ENCODE data around the gene RTF2. TPM values are rescaled to one million over a fixed set of nuclear protein-coding genes. Genes with fewer than 3 reads are reported as not detected.

Gene RTF2
- total and polyA plus RNA-seq, 2 of the 4 experiments (the other 2 are of a cell fraction): 102 to 109 TPM

- intact Hi-C loops (cut with micrococcal nuclease) (no loop called here), dilution Hi-C loops (cut with HindIII; ENCODE audit: low sequenced_read_pairs, unreplicated experiment) (no loop called here), in situ Hi-C loops (cut with MboI; ENCODE audit: low sequenced_read_pairs) (no loop called here)
- no CpG with 5 or more reads among the region's 5 CpGs for WGBS, 2 experiments (ENCODE audit: extremely low coverage in 2 of 2, insufficient read length in 1 of 2)
- no TSS peak for BruUV-seq (replicated peaks)
- no peak overlapping the region for H4K91ac ChIP-seq (ENCODE audit: insufficient read depth, low read depth, low read length)
- no peak overlapping the region for H3K14ac ChIP-seq (replicated peaks; ENCODE audit: low read depth, low read length)
- no peak overlapping the region for H4K8ac ChIP-seq (ENCODE audit: low read depth in 2 of 2, low read length in 2 of 2)
- H3K23ac ChIP-seq (ENCODE audit: low read depth, low read length): no peak overlapping the region
- H2AFZ ChIP-seq (replicated peaks; ENCODE audit: low read length, poor library complexity): no peak overlapping the region
- no peak overlapping the region for H2BK5ac ChIP-seq (ENCODE audit: low read depth, low read length, poor library complexity, severe bottlenecking)
- H2AK5ac ChIP-seq (ENCODE audit: low read depth, low read length): no peak overlapping the region
- H3K4ac ChIP-seq (ENCODE audit: low read depth, low read length): no peak overlapping the region
- ATAC-seq (ENCODE audit: low read depth): no peak
- no peak overlapping the region for H3K56ac ChIP-seq (ENCODE audit: extremely low read depth, insufficient read depth, low read length)
- H3K9ac ChIP-seq (ENCODE audit: low read depth, low read length): no peak overlapping the region
- no peak overlapping the region for H4K5ac ChIP-seq (ENCODE audit: low read depth, low read length)
- no peak overlapping the region for H2AK9ac ChIP-seq (replicated peaks; ENCODE audit: low read depth, low read length, poor library complexity)
- H3K4me1 ChIP-seq (ENCODE audit: control insufficient read depth, insufficient read depth, low read length): peaks cover 1% of the 10 kb centered on the region; the same call in 1 of the 2 replicates
- no peak for DNase-seq
- CTCF ChIA-PET: no interaction called here
- H3K9me1 ChIP-seq (ENCODE audit: insufficient read depth, low read length): peaks cover 6% of the 10 kb centered on the region; the same call in 1 of the 2 replicates
- no peaks in the 10 kb centered on the region for H3K27me3 ChIP-seq (ENCODE audit: control insufficient read depth, insufficient read depth, low read length)
- H3K79me1 ChIP-seq (ENCODE audit: low read depth in 1 of 2, low read length in 2 of 2): peaks cover 0 to 10% of the 10 kb centered on the region in 2 experiments; a peak in 3 of 4 replicates
- H3K18ac ChIP-seq (ENCODE audit: low read depth, low read length): no peak overlapping the region
- H2BK120ac ChIP-seq (ENCODE audit: low read depth, low read length): no peak overlapping the region
- peaks cover 35% of the 10 kb centered on the region for H3K36me3 ChIP-seq (ENCODE audit: control insufficient read depth, insufficient read depth, low read length)
- no peak overlapping the region for H3K4me2 ChIP-seq (ENCODE audit: low read depth, low read length)
- TF ChIP-seq CEBPB (IDR thresholded peaks at IDR 0.05; ENCODE audit: low read depth, low read length) (no peak), CHD1 (IDR thresholded peaks at IDR 0.05; ENCODE audit: low read depth, low read length) (no peak), USF2 (IDR thresholded peaks at IDR 0.05; ENCODE audit: low read depth, low read length) (no peak), RAD21 (IDR thresholded peaks at IDR 0.05; ENCODE audit: low read length) (no peak), MAFK (IDR thresholded peaks at IDR 0.05; ENCODE audit: low read depth, low read length) (no peak), RFX5 (IDR thresholded peaks at IDR 0.05; ENCODE audit: low read depth, low read length) (no peak), MXI1 (IDR thresholded peaks at IDR 0.05; ENCODE audit: borderline replicate concordance, low read depth, low read length) (no peak), POLR2A (IDR thresholded peaks at IDR 0.05; ENCODE audit: low read depth, low read length) (no peak), SMC3 (IDR thresholded peaks at IDR 0.05; ENCODE audit: low read depth, low read length) (no peak), RCOR1 (IDR thresholded peaks at IDR 0.05; ENCODE audit: insufficient replicate concordance, low read length) (no peak), CTCF (conservative IDR thresholded peaks at IDR 0.05; ENCODE audit: low read depth, low read length) (no peak), BHLHE40 (IDR thresholded peaks at IDR 0.05; ENCODE audit: low read depth, low read length) (no peak), NFE2L2 (IDR thresholded peaks at IDR 0.05; ENCODE audit: low read depth, low read length) (no peak), FOS (IDR thresholded peaks at IDR 0.05; ENCODE audit: low read depth, low read length) (no peak), ELK1 (IDR thresholded peaks at IDR 0.05; ENCODE audit: borderline replicate concordance, low read depth, low read length) (no peak), MAZ (IDR thresholded peaks at IDR 0.05; ENCODE audit: borderline replicate concordance, low read depth, low read length) (no peak)
- no peaks in the 10 kb centered on the region for H4K20me1 ChIP-seq (ENCODE audit: insufficient read depth, low read length)
- POLR2A ChIA-PET (ENCODE audit: unreplicated experiment): no interaction called here
- no peak overlapping the region for H2BK20ac ChIP-seq (ENCODE audit: low read depth, low read length)
- H3K9me3 ChIP-seq (ENCODE audit: control insufficient read depth, insufficient read depth, low read length): no peaks in the 10 kb centered on the region
- H3K27ac ChIP-seq (ENCODE audit: insufficient read depth, low read length): no peak overlapping the region
- H2BK15ac ChIP-seq (ENCODE audit: low read depth, low read length): no peak overlapping the region
- no peak overlapping the region for H3K4me3 ChIP-seq (ENCODE audit: insufficient read depth, low read depth, low read length)
Measured at GRCh38 chr20:56449459-56449858, 19.0 kb upstream of the RTF2 start.
